NCI-H510A treated with DMSO at 0.1 percent for 48 hours (cell line): ENCODE results near the gene CDH23.

Source experiments
- DNase-seq: peaks from one replicate; lab custom pipeline; 2025; lab: John Stamatoyannopoulos, UW

The CDH23 gene

GRCh38 chr10:71743866-71744265 lies 347.1 kb downstream of the CDH23 start:
- no peak for DNase-seq

DNA sequence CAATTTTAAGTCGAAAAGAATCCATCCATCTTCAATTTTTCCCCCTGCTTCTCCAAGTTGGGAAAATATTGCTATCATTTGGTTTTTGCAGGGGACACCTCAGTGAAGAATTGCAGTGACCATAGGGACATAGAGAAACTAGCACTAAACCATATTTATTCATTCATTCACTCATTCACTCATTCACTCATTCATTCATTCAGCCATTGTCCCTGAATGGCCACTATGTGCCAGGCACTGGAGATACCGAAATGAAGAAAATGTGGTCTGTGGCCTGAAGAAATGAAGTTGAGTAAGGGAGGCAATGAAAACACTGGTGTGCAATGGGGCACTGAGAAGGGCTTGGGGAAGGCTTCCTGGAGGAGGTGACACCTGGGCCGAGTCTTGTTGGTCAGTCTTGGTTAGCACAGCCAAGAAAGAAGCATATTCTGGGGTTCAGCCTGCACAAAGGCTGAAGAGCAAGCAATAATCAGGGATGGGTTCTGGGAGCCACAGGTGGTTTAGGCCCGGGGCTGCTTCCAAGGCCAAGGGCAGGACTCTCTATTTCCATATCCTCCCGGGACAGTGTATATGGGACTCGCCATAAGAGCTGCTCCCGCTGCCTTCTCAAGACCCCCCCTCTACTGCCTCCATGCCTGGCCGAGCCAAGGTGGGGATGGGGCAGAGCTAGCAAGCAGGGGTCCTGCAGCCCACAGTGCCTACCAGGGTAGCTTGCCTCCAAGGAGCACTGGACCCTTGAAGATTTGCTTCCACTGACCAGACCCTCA lies 348.4 kb downstream of the CDH23 start:
- no peak for DNase-seq

DNA sequence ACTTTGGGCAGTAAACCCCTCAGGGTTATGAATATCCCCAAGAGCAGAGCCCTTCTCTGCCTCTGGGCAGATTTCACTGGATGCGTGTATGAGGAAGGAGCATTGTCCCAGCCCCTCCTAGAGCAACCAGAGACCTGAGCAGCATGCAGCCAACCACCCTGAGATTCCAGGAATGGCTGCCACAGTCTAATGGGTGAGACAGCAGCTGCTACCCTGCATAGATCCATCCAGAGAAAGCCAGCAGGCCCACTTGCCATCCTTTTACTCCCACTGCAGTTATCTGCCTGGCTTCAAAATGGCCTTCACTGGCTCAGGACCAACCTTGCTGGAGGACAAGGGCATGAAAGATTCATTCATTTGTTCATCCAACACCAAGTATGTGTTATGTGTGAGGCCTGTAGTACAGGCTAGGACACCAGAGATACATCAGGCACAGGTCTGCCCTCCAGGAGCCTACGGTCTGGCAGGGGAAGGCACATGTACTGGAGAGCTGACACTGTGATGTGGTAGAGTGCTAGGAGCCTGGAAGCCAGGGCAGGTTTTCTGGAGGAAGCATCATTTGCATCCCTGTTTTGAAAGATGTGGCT lies 349.0 kb downstream of the CDH23 start:
- DNase-seq = no peak

- no peak for DNase-seq
These were observed 349.8 kb downstream of the CDH23 start for GRCh38 chr10:71746344-71747037.

GRCh38 chr10:71747039-71747531 lies 350.4 kb downstream of the CDH23 start:
- no peak for DNase-seq

DNA sequence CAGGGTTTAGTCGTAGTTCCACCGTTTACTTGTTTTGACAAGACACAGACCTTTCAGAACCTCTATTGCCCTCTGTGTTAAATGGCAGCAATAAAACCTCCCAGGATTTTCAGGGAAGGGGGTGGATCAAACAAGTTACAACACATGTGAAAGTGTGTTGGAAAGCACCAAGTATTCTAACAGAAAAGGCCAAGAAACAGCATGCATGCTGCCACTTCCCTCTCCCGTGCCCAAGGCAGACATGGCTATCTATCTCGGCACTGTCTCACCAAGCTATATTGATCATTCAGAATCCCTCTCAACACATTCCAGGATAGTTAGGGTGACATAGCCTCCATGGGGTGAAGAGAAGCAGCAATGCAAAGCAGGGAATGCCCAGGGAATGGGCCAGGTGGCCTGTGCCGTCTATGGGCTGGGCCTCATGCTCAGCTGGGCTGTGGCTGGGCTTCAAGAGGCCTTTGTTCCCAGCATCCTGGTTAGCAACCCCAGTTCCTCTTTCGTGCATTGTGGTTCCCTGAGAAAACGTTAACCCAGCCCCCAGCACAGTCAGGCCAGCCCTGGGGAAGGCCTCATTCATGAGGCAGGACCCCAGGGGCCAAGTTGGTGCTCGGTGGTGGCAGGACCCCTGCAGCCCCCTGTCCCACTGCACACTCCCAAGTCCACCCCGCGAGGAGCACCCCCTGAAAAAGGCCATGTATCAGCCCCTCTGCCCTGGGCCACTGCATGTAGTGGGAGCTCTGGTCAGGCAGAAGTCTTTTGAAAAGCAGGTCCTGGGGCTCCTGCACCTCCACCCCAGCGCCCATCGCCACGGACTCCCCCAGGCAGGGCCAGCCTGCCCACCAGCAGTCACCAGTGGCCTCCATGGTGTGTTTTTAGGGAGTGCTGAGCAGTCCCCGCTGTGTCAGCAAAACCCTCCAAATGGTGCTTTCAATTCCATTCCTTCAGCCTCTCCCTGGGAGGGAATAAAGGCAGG lies 351.1 kb downstream of the CDH23 start:
- no peak for DNase-seq

DNA sequence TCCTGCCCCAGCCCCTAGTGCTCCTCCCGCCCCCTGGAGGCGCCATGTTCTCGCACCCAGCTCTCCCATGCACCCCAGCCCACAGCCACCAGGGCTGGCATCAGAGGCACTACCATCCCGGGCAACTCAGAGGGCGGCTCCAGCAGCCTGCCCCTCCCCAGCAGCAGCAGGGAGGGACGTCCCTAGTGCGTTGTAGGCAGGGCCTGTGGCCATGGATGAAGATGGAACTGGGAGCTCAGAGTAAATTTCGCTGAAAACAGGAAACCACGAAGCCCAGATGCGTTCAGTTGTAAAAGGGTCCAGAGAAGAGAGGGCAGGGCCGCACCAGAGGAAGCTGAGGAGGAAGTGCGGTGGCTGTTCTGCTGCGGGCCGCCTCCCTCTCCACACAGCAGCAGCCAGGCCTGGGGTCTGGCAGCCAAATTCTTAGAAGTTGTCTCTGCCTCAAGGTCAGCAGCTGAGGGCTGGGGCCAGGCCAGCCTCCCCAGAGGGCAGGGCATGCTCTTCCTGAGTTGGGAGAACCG lies 352.0 kb downstream of the CDH23 start:
- no peak for DNase-seq

DNA sequence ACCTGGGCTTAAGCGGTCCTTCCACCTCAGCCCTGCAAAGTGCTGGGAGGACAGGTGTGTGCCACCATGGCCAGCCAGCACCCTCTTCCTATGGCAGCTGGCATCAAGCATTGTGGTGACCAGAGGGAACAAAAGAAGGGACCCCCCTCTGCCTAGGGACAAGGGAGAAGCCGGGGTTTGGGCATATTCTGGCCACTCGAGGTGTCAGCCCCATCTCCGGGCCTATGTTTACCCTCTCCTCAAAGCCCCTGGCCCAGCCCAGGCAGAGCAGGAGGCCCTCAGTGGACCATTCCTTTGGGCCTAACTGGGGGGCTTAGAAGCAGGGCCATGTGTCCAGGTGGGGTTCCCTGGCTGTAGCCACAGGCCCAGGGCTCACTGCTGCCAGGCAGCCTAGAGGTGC lies 352.7 kb downstream of the CDH23 start:
- DNase-seq = no peak

- DNase-seq = peak; percentile 41
These were observed 353.6 kb downstream of the CDH23 start for GRCh38 chr10:71750124-71750841.

GRCh38 chr10:71750986-71751385 lies 354.3 kb downstream of the CDH23 start:
- DNase-seq = no peak

DNA sequence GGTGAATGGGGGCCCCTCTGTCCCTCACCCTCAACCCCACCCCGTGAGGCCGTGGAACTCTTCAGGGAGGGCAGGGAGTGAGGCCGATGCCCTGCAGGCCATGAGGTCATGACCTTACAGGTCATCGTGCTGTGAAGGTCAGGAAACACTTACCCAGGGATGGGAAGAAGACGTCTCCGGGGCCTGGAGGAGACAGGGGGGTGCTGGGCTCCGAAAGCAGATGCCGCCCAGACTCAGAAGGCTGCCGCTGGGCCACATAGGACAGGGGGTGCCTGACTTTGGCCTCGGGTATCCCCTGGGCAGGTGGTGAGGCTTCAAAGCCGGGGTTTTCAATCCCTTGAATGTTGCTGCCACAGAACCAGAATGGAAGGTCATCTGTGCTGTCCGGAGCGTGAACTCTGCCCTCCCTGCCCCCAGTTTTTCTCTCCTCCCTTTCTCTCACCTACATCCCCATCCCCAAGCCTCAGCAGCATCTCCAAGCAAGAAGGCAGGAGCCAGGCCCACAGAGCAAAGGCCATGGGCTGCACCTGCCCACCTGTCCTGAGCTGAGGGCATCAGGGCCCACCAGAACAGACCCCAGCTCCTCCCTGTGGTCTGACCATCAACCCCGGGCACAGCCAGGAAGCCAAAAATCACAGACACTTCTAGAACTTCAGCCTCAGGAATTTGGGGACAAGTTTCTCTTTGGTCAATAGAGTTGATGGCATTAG lies 354.9 kb downstream of the CDH23 start:
- DNase-seq = no peak

GRCh38 chr10:71752391-71753090 lies 355.8 kb downstream of the CDH23 start:
- no peak for DNase-seq

GRCh38 chr10:71753091-71753959 lies 356.6 kb downstream of the CDH23 start:
- no peak for DNase-seq

DNA sequence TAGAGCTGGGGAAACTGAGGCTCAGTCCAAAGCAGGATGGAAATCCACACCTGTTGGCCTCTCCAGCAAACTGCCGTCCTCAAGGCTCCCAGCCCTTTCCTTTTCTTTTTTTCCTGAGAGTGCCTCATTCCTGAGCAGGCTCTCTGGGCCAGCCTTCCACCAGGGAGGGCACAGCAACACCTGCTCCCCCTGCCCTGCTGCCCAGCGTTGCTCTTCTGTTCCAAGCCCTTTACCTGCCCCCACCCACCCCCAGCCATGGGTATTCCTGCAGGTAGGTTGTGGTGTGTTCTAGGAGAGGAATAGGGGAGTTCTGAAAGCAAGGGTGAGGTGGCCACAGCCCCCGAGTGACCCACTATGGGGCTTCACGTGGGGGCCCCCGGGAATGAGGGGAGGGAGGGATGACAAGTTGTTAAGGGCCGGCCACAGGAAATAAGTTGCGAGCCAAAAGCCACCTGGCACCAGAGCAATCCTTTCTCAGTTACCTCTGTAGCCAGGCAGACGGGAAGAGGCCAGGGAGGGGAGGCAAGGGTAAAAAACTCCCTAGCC lies 357.3 kb downstream of the CDH23 start:
- no peak for DNase-seq

- no peak for DNase-seq
These were observed 357.8 kb downstream of the CDH23 start for GRCh38 chr10:71754562-71754961.

GRCh38 chr10:71755179-71755879 lies 358.6 kb downstream of the CDH23 start:
- no peak for DNase-seq

- no peak for DNase-seq
These were observed 359.8 kb downstream of the CDH23 start for GRCh38 chr10:71756311-71757191.
